COLO829 (cell line): ENCODE data around the gene STIM1.

ENCODE experiments used
- DNase-seq: peaks from one replicate; pipeline ENCODE4 v3.0.0; 2012; ENCODE audit warnings: low spot score

STIM1 gene

GRCh38 chr11:4068962-4069361 lies 213.5 kb downstream of the STIM1 start:
- no peak for DNase-seq

GRCh38 chr11:4071325-4071724 lies 215.9 kb downstream of the STIM1 start:
- no peak for DNase-seq

- DNase-seq, result no peak
Observed at GRCh38 chr11:4071914-4072313, 216.4 kb downstream of the STIM1 start.

- peak; percentile 79 for DNase-seq
Observed at GRCh38 chr11:4072668-4073285, 217.3 kb downstream of the STIM1 start.

GRCh38 chr11:4074266-4074665 lies 218.8 kb downstream of the STIM1 start:
- no peak for DNase-seq

- DNase-seq, result no peak
Observed at GRCh38 chr11:4076774-4077173, 221.3 kb downstream of the STIM1 start.

- DNase-seq, result no peak
Observed at GRCh38 chr11:4083198-4083597, 227.7 kb downstream of the STIM1 start.

GRCh38 chr11:4084406-4085125 lies 229.1 kb downstream of the STIM1 start:
- DNase-seq, result no peak

- no peak for DNase-seq
Observed at GRCh38 chr11:4085575-4085974, 230.1 kb downstream of the STIM1 start.

GRCh38 chr11:4086575-4087353 lies 231.3 kb downstream of the STIM1 start:
- no peak for DNase-seq

GRCh38 chr11:4087551-4087950 lies 232.1 kb downstream of the STIM1 start:
- DNase-seq, result no peak

GRCh38 chr11:4090258-4090657 lies 234.8 kb downstream of the STIM1 start:
- DNase-seq, result no peak

- DNase-seq, result no peak
Observed at GRCh38 chr11:4092026-4092425, 236.6 kb downstream of the STIM1 start.

GRCh38 chr11:4093519-4094347 lies 238.3 kb downstream of the STIM1 start:
- DNase-seq, result peak; percentile 7

GRCh38 chr11:4094348-4095291 lies 239.2 kb downstream of the STIM1 start, which contains the start of gene RRM1:
TSS of gene RRM1 (plus strand) at chr11:4094799. CDS start at chr11:4095013, 214 bp downstream.
- peak; percentile 95 for DNase-seq

GRCh38 chr11:4095509-4096230 lies 240.2 kb downstream of the STIM1 start:
- no peak for DNase-seq

- DNase-seq, result no peak
Observed at GRCh38 chr11:4098026-4098621, 242.7 kb downstream of the STIM1 start.

- DNase-seq, result no peak
Observed at GRCh38 chr11:4102711-4103110, 247.2 kb downstream of the STIM1 start.

- DNase-seq, result no peak
Observed at GRCh38 chr11:4103269-4103668, 247.8 kb downstream of the STIM1 start.

GRCh38 chr11:4105916-4106315 lies 250.5 kb downstream of the STIM1 start:
- DNase-seq, result no peak
